ENCODE results near the gene STAT2.

The STAT2 gene

GRCh38 chr12:56299308-56299852 lies 60.5 kb downstream of the STAT2 start:
- DNase-seq = peak; percentile 52
- peaks cover 21% of the 10 kb centered on the region for H3F3A ChIP-seq (ENCODE audit: insufficient read depth, low read length)
- peak overlapping the region; percentile 71 for H3K4me2 ChIP-seq (ENCODE audit: low read depth, low read length)
- peak overlapping the region; percentile 95 for H3K4me3 ChIP-seq (ENCODE audit: low read length)
- H2AFZ ChIP-seq (ENCODE audit: low read length) = peak overlapping the region; percentile 60
- peak overlapping the region; percentile 76 for H3K9ac ChIP-seq (ENCODE audit: low read length)
- no peak for TF ChIP-seq EZH2phosphoT487 (IDR thresholded peaks at IDR 0.05; ENCODE audit: low read length)
- TF ChIP-seq CTCF (IDR thresholded peaks at IDR 0.05; ENCODE audit: low read length) = no peak
- TF ChIP-seq EZH2 (optimal IDR thresholded peaks at IDR 0.05; ENCODE audit: low read depth, low read length) = no peak
- no peaks in the 10 kb centered on the region for H4K20me1 ChIP-seq (ENCODE audit: insufficient read depth, low read length)
- H3K4me1 ChIP-seq (ENCODE audit: low read length) = peaks cover 26% of the 10 kb centered on the region
- H3K9me2 ChIP-seq (replicated peaks; ENCODE audit: insufficient read depth, low read length) = no peaks in the 10 kb centered on the region
- no peaks in the 10 kb centered on the region; the same call in 1 of the 2 replicates for H3K36me3 ChIP-seq (replicated peaks; ENCODE audit: insufficient read depth, low read length)
- H3K79me2 ChIP-seq (ENCODE audit: low read length) = peaks cover 69% of the 10 kb centered on the region
- H3K9me3 ChIP-seq (replicated peaks; ENCODE audit: insufficient read depth, low read length) = no peaks in the 10 kb centered on the region
- H3K27ac ChIP-seq (ENCODE audit: low read length) = peak overlapping the region; percentile 74
- H3K27me3 ChIP-seq (replicated peaks; ENCODE audit: insufficient read depth, low read length) = no peaks in the 10 kb centered on the region

- H3K9ac ChIP-seq (ENCODE audit: low read length) = peak overlapping the region; percentile 76; the same call in 1 of the 2 replicates
- H3K4me2 ChIP-seq (ENCODE audit: low read depth, low read length) = peak overlapping the region; percentile 71
- H3K9me2 ChIP-seq (replicated peaks; ENCODE audit: insufficient read depth, low read length) = no peaks in the 10 kb centered on the region
- peak overlapping the region; percentile 74; the same call in 1 of the 2 replicates for H3K27ac ChIP-seq (ENCODE audit: low read length)
- H3K27me3 ChIP-seq (replicated peaks; ENCODE audit: insufficient read depth, low read length) = no peaks in the 10 kb centered on the region
- H3K36me3 ChIP-seq (replicated peaks; ENCODE audit: insufficient read depth, low read length) = no peaks in the 10 kb centered on the region; the same call in 1 of the 2 replicates
- H3K4me1 ChIP-seq (ENCODE audit: low read length) = peaks cover 26% of the 10 kb centered on the region
- H3K9me3 ChIP-seq (replicated peaks; ENCODE audit: insufficient read depth, low read length) = no peaks in the 10 kb centered on the region
- peak overlapping the region; percentile 95 for H3K4me3 ChIP-seq (ENCODE audit: low read length)
- peaks cover 74% of the 10 kb centered on the region for H3K79me2 ChIP-seq (ENCODE audit: low read length)
- TF ChIP-seq EZH2phosphoT487 (IDR thresholded peaks at IDR 0.05; ENCODE audit: low read length) (no peak), EZH2 (optimal IDR thresholded peaks at IDR 0.05; ENCODE audit: low read depth, low read length) (no peak), CTCF (IDR thresholded peaks at IDR 0.05; ENCODE audit: low read length) (no peak)
- H4K20me1 ChIP-seq (ENCODE audit: insufficient read depth, low read length) = peaks cover under 1% of the 10 kb centered on the region; the same call in 1 of the 2 replicates
- DNase-seq = no peak
- H2AFZ ChIP-seq (ENCODE audit: low read length) = peak overlapping the region; percentile 60; the same call in 1 of the 2 replicates
- peaks cover 21% of the 10 kb centered on the region for H3F3A ChIP-seq (ENCODE audit: insufficient read depth, low read length)
Measured at GRCh38 chr12:56298828-56299227, 61.1 kb downstream of the STAT2 start.

DNA sequence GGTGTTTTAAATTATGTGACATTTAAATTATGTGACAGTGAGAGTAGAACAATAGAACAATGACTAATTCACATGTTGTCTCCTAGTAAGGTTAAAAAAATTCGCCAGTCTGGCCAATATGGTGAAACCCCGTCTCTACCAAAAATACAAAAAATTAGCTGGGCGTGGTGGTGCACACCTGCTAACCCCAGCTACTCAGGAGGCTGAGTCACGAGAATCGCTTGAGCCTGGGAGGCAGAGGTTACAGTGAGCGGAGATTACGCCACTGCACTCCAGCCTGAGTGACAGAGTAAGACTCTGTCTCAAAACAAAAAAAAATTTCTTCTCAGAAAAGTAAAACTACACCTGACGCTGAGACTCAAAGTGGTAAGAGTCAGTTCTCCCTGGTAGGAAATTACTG lies 62.5 kb downstream of the STAT2 start:
- Histone ChIP-seq H4K20me1 (ENCODE audit: insufficient read depth, low read length) (peaks cover 4% of the 10 kb centered on the region; the same call in 1 of the 2 replicates), H2AFZ (ENCODE audit: low read length) (no peak overlapping the region), H3K36me3 (replicated peaks; ENCODE audit: insufficient read depth, low read length) (no peaks in the 10 kb centered on the region; the same call in 1 of the 2 replicates), H3K4me3 (ENCODE audit: low read length) (no peak overlapping the region), H3K4me1 (ENCODE audit: low read length) (peaks cover 22% of the 10 kb centered on the region), H3K79me2 (ENCODE audit: low read length) (peaks cover 86% of the 10 kb centered on the region), H3F3A (ENCODE audit: insufficient read depth, low read length) (peaks cover 17% of the 10 kb centered on the region), H3K4me2 (ENCODE audit: low read depth, low read length) (no peak overlapping the region), H3K9me2 (replicated peaks; ENCODE audit: insufficient read depth, low read length) (no peaks in the 10 kb centered on the region), H3K27me3 (replicated peaks; ENCODE audit: insufficient read depth, low read length) (no peaks in the 10 kb centered on the region), H3K9me3 (replicated peaks; ENCODE audit: insufficient read depth, low read length) (no peaks in the 10 kb centered on the region), H3K9ac (ENCODE audit: low read length) (no peak overlapping the region), H3K27ac (ENCODE audit: low read length) (no peak overlapping the region)
- DNase-seq = no peak
- TF ChIP-seq CTCF (IDR thresholded peaks at IDR 0.05; ENCODE audit: low read length) (no peak), EZH2phosphoT487 (IDR thresholded peaks at IDR 0.05; ENCODE audit: low read length) (no peak), EZH2 (optimal IDR thresholded peaks at IDR 0.05; ENCODE audit: low read depth, low read length) (no peak)
